GM18870 (cell line): Measurements from ENCODE around the gene FMO1.
"Not testable (repeated sequence)": the region's sequence is repeated elsewhere in the genome, so short reads cannot be mapped to it uniquely, and the experiment has no call there.

Experiments used
- ATAC-seq: cut with Tn5 transposase; IDR thresholded peaks from one replicate; pipeline ENCODE4 v1.9.1; 2021; ENCODE audit warnings: moderate library complexity; ENCODE audit not compliant: unreplicated experiment

Gene FMO1, protein sequence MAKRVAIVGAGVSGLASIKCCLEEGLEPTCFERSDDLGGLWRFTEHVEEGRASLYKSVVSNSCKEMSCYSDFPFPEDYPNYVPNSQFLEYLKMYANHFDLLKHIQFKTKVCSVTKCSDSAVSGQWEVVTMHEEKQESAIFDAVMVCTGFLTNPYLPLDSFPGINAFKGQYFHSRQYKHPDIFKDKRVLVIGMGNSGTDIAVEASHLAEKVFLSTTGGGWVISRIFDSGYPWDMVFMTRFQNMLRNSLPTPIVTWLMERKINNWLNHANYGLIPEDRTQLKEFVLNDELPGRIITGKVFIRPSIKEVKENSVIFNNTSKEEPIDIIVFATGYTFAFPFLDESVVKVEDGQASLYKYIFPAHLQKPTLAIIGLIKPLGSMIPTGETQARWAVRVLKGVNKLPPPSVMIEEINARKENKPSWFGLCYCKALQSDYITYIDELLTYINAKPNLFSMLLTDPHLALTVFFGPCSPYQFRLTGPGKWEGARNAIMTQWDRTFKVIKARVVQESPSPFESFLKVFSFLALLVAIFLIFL

DNA sequence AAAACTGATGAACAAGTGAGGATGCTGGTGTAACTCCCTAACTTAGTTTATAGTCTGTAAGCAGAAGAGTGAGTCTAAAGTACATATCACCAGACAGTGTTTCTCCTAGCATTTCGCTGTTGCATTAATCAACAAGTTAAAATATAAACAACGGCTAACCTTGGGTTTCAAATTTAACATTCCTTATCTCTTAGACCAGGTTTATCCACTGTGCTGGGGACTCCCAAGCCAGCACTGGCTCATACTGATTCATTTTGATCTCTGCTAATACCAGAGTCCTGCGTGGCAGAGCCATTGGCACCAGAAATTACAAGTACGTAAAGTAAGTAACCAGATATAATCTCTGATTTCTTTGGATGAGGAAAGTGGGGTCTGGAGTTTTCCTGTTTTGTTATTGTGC, at the start of gene FMO1:
Gene FMO1, plus strand, starts transcription at position 193 of the 400 bp plus-strand sequence. CDS start 9,594 bp downstream, outside the sequence.
- ATAC-seq: no peak

DNA sequence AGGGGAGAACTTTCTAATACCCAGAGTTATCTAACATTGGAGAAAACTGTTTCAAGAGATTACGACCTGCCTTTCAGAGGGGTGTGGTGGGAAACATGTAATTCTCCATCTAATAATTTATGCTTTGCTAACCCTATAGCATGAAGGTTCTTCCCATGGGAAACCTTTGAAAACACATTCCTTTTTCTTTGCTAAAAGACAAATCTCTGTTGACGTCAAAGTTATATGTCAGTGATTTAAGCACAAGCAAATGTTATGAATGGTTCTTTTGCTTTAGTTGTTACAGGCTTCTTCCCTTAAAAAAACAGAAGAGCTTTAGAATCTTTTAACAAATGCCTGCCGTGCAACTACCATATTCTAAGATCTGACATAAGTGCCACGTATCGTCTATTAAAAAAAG, 44.0 kb upstream of the FMO1 start:
- ATAC-seq: no peak

DNA sequence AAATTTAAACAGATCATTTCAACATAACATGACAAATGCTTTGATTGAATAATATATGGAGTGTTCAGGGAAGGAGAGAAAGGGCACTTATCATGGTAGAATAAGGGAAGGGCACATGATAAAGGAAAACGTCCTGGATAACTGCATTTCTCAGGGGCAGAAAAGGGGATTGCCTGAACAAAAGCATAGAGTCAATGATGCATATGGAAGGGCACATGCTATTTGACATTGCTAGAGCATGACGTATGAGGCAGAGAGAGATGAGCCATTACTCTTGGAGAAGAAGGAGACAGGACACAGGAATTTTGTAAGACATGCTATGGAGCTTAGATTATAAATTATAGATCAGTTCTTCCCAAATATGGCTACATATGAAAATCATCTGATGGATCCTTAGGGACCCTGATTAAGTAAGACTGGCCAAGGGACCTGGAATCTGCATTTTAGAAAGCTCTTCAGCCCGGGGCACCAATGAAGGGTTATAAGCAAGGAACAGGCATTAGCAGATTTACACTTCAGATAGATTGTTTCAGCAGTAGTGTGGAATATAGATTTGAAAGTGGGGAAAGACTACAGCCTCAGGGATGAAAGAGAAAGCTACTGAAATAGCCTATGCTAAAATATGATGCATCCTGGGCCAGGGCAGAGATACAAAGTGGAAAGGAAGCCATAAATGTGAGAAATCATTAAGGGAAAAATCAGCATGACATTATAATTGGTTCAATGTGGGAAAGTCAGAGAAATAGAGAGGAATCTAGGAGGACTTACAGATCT, 41.9 kb upstream of the FMO1 start:
- ATAC-seq: no peak

DNA sequence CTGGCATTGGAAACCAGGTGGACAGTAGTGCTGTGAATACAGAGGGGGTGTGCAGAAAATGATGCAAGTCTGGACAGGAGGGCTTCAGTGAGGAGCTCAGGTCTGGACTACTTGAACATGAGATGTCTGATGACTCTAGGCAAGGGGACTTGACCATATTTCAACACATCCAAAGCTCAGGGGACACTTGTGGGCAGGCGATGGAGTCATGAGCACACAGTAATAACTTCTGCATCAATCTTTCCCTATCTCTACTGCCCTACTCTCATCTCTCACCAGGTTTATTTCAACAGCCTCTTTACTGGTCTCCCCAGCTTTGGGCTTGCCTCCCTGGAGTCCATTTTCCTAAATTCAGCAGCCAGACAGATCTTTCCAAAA, 41.3 kb upstream of the FMO1 start:
- ATAC-seq: no peak

DNA sequence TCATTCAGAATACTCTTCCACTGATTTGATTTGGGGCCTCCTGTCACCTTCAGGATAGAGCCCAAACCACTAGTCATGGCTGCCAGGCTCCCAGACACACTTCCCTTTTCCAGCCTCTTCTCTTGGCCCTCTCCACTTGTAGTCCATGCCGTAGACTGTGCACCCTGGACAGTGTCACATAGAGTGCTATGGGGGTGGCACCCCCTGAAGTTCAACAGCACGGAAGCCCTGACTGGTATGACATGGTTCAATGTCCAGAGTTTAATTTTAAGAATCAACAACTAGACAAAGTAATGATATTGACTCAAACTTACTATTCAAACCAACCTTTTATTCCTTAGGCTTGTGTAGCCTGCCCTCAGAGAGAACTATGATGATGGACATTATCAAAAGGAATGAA, 40.9 kb upstream of the FMO1 start:
- ATAC-seq: no peak

DNA sequence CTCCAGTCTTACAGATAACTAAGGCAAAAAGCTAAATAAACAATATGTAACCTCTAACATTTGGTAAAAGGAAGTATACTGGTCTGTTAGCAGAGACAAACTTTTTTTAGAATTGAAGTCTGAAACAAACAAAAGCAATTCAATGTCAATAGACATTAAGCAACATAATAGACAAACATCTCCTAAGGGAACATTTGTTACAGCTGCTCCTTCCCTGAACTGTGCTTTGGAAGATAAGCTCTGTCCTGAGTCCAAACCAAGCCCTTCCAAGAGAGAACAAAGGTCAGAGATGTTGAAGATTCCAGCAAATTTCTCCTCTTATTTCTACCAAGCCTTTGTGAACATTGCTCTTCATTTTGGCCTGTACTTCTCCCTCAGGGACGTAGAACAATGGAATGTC, 37.9 kb upstream of the FMO1 start:
- ATAC-seq: no peak

DNA sequence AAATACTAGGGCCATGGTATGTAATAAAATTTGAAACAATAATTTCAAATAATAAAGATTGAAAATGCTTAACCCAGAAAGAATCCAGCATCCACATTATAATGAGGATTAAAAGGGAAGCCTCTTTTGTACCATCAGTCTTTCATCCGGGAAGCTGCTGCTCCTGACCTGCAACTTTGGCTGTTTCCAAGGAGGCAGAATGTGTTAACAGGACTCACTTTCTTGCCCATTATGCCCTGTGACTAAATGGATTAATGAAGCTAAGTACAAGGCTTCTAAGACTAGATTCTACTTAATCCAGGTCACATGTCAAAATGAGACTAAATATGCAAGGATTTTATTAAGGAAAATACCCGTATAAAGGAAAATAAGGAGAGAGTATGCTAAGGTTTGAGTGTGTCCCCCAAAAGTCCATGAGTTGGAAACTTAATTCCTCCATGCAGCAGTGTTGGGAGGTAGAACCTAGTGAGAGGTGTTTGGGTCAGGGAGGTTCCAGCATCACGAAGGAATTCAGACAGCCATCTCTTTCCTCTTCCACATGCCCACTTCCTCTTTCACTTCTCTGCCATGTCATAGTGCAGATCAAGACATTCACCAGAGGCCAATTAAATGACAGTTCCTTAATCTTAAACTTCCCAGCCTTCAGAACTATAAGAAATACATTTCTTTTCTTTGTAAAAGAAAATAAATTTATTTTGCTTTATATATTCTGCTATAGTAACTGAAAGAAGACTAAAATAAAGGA, 35.5 kb upstream of the FMO1 start:
- no peak for ATAC-seq

DNA sequence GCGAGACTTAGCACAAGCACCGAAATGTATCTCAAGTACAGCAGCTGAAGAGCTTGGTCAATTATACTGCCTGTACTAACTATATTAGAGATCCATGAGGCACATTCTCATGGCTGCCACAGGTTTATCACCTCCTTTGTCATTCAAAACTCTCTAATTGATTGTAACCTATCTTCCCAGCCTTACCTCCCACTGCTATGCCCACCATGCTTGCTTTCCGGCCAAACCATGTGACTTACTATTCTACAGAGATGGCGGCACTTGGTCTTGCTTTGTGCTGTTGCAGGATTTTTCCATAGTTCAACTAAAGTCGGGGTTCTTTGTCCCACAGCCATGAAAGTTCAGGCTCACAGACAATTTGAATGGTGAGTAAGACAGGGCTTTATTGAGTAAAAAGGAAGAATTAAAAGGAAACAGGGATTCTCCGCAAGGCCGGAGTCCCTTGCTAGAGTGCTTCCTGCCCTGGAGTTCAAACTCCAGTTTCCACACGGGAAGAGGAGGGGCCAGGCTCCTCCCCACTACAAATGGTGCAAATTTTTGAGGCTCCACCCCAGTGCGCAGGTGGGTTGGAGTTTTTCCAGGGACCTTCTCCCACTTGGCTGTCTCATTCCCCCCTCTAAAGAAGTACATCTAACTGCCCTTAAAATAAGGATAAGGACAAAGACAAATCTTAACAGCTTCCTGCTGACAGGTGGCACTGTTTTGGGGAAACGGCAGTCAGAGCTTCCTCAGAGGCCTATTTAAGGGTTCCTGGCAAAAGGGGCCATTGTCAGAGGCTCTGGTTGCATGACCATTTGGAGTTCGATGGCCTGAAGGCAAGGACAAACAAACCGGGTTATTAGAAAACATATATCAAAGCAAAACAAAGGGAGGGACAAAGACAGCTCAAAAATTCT, 34.5 kb upstream of the FMO1 start:
- no peak for ATAC-seq

DNA sequence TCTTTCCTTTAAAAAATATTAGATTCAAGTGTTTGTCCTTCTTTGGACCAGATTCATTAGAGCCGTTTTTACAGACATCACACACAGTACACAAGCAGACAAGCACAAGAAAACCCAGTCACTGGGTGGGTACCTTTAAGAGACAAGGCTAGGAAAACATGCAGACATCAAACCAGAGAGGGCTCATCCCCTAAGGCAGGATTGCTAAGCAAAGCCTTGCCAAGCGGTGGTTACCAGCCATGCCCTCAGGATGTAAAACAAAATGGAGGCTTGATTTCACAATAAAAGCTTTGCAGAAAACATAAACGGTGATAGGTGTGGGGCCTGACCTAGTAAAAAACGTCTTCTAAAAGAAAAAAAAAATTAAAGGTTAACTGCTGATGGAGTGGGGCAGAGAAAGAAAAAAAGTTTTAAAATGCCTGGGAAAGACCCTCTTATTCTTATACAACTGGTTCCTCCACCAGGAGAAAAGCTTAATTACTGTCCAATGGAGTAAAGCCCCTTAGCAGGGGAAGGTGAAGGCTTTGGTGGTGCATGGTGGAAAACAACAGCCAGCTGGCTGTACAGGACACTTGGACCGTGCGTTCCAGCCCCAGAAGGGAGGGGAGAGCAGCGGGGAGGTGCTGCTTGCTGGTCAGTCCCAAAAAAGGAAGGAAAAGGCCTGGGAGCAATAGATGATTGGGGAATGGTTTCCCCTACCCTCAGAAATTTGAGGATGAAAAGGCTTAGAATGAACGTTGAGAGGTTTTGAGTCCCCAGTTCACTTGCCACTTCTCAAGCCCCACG, 30.4 kb upstream of the FMO1 start:
- ATAC-seq: no peak

DNA sequence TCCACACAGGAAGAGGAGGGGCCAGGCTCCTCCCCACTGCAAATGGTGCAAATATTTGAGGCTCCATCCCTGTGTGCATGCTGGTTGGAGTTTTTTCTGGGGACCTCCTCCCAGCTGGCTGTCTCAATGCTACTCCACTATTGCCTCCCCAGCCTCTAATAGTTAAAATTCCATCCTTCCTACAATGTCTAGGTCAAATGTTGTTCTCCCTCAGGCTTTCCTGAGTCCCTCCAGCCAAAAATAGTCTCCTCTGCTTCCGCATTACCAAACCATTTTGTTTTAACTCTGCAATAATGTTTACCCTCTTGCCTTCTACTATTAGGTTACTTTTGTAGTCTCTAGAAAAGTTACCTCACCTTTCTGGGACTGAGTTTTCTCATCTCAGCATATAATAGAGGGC, 29.6 kb upstream of the FMO1 start:
- no peak for ATAC-seq

DNA sequence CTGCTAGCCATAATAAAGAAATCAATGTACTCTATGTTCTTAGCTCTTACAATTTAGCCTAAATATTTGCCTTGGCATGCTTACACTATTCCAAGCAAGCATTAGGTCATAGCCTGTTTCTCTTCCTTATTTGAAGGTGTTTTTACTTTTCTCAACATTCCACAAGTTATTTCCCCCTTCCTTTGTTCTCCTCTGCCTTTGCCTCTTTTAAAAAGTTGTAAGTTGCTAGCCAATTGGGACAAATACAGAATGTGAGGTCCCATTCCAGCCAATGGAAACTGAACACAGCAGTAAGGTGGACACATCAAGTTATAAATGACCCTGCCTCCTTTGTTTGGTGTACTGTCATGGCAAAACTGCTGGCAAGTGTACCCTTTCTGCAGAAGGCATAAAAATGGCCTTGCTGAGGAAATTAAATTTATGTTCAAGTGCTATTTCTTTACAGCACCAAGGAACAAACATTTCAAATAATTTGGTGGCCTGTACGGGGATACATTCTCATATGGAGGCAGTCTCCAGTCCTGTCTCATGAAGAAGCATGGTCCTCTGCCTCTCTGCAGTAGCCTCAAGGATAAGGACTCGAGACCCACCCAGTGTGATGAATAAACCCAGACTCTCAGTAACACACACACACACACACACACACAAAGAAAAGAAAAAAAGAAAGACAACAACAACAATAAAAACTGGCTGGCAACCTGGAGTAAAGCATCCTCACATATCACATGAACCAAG, 28.8 kb upstream of the FMO1 start:
- no peak for ATAC-seq

DNA sequence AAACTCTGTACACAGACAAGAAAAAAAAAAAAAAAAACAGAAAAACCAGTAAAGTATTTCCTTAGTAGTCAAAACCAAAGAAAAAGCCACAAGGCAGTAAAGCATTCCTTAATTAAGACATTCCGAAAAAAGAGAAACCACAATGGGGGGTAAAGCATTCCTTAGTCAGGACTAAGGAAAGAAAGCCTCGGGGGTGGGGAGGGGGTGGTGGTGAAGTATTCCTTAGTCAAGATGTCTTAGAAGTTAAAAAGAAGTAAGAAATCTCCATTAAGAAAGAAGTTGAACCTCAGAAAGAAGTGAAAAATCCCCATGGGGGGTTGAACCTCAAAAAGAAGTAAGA, 28.2 kb upstream of the FMO1 start:
- ATAC-seq: no peak

DNA sequence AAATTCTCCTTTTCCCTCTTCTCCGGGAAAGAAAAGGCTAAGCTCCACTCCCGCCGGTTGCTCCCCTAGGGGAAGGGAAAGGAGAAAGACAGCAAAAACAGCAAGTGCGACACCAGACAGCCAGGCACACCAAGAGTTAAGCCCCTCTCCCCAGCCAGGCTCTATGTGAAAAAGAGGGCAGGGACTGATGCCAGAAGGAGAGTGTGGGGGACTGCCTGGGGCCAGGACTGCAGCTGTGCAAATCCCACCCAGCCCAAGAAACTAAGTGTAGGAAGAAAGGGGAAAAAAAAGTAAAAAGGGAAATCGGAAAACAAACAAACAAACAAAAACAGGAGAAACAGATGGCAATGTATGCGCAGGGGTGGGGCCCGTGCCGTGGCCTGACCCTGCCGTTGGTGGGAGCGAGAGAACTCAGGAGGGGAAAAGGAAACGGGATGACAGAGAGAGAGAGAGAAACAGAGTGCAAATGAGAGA, 27.7 kb upstream of the FMO1 start:
- no peak for ATAC-seq

DNA sequence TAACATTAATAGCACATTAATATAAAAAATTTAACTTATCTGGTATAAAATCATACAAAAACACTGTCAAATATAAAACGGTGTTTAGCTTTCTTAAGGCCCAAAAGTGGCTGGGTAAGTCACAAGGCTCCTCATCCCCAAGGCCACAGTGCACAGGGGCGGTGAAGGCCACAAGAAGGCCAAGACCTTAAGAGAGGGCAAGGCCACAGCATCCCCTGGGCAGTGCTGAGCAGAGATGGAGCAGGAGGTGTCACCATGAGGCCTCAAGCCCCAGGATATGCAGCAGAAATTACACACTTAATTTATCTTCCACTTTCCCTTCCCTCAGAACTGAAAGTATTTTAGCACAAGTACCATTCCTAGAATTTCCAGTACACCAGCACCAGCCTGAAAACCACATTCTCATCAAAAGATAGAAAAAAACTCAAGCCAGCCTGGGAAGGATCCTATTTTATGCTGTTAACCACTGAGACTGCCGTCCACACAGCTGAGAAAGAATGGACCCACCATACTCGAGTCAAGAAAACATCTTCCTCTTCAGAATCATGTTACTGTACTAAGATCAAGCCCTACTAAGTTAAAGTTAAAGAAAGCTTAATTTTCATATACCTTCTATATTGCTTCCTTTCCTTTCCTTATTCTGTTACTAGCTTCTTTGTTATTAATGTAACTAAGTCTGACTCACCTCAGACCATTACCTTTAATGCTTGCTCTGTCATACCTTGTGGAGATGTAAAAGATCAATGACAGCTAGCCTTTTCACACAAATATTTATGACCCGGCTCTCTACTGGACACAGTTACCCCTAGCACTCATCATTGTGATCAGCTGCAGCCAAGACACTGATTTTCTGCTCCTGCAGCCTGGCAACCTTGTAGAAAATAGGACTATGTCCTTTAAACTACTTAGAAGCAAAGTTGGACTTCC, 26.4 kb upstream of the FMO1 start:
- ATAC-seq: no peak

DNA sequence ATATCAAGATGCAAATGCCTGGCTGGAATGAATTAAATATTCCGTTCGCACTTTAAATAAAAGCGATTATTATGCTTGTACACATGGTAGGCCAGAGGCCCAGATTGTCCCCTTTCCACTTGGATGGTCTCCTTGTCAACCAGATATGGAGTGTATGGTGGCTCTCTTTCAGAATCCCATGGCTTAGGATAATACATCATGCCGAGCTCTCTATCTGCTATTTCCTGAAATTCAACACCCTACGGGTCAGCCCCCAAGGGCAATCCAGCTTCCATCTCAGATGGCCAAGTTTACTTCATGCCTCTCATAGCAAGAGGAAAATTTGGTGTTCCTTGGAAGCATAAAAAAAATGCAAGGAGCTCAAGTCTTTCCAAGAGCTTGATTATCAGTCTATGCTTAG, 25.4 kb upstream of the FMO1 start:
- ATAC-seq: no peak

DNA sequence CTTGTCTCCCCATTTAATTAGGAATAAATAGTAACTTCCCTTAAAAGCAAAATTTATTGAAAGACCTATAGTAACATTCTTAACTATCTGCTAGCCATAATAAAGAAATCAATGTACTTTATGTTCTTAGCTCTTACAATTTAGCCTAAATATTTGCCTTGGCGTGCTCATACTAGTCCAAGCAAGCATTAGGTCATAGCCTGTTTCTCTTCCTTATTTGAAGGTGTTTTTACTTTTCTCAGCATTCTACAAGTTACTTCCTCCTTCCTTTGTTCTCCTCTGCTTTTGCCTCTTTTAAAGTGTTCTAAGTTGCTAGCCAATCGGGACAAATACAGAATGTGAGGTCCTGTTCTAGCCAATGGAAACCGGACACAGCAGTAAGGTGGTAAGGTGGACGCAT, 24.0 kb upstream of the FMO1 start:
- ATAC-seq: not testable (repeated sequence)

DNA sequence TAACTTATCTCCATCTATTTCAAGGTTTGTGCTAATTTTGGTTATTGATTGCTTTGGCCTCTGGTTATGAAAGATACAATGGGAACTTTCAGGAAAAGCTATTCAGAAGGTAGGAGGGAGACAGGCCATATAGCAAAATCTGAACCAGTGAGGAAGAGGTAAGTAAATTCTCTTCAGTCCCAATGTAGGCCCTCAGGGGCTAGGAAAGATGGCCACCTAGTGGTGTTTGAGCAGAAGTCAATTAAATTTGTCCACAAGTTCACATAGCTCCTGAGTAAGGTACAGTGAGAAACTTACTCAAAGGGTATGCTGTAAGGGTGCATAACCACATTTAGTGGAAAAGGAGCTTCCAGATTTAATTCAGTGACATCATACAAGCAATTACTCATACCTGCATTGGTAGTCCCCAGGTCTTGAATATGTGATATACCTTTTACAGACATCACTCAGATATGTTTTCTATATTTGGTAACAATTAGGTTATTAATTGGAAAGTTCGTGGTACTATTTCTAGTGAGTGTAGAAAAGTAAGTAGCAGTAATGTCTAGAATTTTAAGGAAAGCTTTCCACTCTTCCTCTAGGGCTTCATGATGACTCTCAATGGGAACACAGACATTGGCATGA, 21.4 kb upstream of the FMO1 start:
- ATAC-seq: peak; percentile 93
